Measurements from ENCODE around the gene SORCS1. TPM values are rescaled to one million over a fixed set of nuclear protein-coding genes. Genes with fewer than 3 reads are reported as not detected.

The SORCS1 gene
- polyA plus RNA-seq, 6 donors from 2014 or later = not detected

DNA sequence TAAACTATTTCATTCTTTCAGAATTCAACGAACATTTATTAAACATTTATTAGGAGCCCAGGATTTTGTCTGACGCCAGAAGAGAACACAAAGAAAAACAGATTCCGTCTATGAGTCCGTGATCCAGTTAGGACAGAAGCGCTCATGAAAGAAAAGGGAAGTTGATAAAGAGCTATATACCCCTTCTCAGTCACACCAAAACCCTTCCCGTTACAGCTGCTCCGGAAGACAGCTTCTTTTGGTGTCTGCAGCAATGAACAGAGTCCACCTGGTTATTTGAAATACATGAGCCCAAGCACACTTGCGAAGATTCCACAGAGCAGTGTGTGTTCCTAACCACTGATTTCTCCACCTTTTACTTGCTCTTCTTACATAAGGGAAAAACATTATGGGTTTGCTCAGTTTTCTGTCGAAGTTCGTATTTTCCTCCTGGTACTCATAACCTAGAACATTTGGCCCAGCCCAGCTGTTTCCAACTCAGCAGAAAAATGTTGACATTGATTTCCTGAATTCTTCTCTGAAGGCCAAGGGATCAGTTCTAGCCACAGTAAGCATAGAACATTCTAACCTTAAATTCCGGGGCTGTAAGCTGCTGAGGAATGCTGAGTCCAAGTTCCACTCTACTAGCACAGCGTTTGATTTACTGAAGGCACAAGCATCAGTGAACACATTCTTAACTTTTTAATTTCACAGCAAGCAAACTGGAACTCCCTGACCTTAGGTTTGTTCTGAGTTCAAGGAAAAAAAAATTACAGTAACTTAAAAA lies 206.5 kb downstream of the SORCS1 start:
- peak overlapping the region in 1 of 6 donors; percentile 13 for H3K27ac Mint-ChIP-seq

DNA sequence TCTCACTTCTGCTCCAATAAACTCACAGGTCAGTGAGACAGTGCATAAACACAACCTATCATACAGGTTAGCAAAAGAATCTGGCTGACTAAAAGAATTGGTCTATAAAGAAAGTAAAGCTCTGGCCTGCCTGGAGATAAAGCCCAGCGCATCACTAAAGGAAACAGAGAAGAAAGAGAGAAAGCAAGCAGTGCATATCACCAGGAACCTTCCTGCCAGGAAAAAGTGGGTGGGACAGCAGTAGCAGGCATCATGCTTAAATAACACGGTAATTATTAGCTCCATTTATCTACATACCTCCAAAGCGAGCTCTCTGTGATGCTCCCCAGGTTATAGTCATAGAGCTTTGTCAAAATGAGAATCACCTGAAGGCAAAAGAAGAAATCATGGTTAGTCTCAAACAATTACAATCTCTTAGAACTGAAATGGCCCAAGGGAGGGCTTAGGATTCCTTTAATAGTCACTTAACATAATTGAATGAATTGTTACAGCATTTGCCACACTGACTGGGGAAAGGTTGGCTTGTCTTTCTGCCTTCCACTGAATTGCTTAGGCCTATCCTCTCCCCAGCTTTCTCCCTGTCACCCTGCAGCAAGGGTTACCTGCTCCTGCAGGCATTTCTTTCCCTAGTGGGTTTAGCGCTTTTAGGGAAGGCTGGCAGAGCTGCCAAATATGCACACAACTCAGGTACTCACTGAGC lies 208.1 kb downstream of the SORCS1 start:
- no peaks in the 10 kb centered on the region for H3K9me3 Mint-ChIP-seq
- no peaks in the 10 kb centered on the region for H3K36me3 Mint-ChIP-seq
- H3K27ac Mint-ChIP-seq = no peak overlapping the region
- H3K27me3 Mint-ChIP-seq = no peaks in the 10 kb centered on the region
- ATAC-seq (ENCODE audit: low read depth in 2 of 2) = no peak
- peaks cover 0 to 19% (median 7%) of the 10 kb centered on the region in 3 donors for H3K4me1 Mint-ChIP-seq
- no peak for DNase-seq
- H3K4me3 Mint-ChIP-seq = no peak overlapping the region

More for the DNA sequence above, 206.5 kb downstream of the SORCS1 start:
- Mint-ChIP-seq H3K9me3 (peaks cover 0 to 5% (median 0%) of the 10 kb centered on the region in 7 donors), H3K27me3 (no peaks in the 10 kb centered on the region), H3K36me3 (no peaks in the 10 kb centered on the region), H3K4me1 (peaks cover 0 to 19% (median 7%) of the 10 kb centered on the region in 3 donors), H3K4me3 (no peak overlapping the region)
- DNase-seq = no peak
- ATAC-seq (ENCODE audit: low read depth in 2 of 2) = peak; percentile 32 to 58

DNA sequence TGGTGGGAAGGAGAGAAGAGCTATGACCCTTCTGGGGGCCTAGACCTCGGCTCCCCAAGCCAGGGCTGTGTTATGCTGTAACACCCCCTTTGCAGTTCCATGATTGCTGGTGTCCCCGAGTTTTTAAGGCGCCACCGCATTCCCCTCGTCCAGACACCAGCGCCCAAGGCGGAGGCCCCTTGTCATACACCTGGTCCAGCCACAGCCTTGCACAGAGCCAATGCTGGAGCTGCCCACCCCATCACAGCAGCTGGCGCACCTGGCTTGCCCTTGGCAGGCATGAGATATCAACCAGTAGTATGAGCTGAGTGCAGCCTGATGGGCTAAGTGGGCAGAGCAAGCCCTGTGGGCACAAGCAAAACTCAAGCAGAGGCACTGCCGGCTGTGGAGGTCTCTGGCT lies 209.4 kb downstream of the SORCS1 start:
- DNase-seq (no peak), ATAC-seq (ENCODE audit: low read depth in 2 of 2) (no peak)
- no peak overlapping the region for H3K4me3 Mint-ChIP-seq
- H3K27ac Mint-ChIP-seq = no peak overlapping the region
- H3K4me1 Mint-ChIP-seq = peaks cover 0 to 19% (median 7%) of the 10 kb centered on the region in 3 donors
- no peaks in the 10 kb centered on the region for H3K36me3 Mint-ChIP-seq
- no peaks in the 10 kb centered on the region for H3K27me3 Mint-ChIP-seq
- H3K9me3 Mint-ChIP-seq = no peaks in the 10 kb centered on the region

- Mint-ChIP-seq H3K9me3 (no peaks in the 10 kb centered on the region), H3K27me3 (no peaks in the 10 kb centered on the region), H3K4me3 (no peak overlapping the region), H3K36me3 (no peaks in the 10 kb centered on the region), H3K4me1 (no peaks in the 10 kb centered on the region), H3K27ac (no peak overlapping the region)
- ATAC-seq (ENCODE audit: low read depth in 2 of 2) = no peak
- no peak for DNase-seq
Measured at GRCh38 chr10:106952033-106952432, 212.5 kb downstream of the SORCS1 start.

DNA sequence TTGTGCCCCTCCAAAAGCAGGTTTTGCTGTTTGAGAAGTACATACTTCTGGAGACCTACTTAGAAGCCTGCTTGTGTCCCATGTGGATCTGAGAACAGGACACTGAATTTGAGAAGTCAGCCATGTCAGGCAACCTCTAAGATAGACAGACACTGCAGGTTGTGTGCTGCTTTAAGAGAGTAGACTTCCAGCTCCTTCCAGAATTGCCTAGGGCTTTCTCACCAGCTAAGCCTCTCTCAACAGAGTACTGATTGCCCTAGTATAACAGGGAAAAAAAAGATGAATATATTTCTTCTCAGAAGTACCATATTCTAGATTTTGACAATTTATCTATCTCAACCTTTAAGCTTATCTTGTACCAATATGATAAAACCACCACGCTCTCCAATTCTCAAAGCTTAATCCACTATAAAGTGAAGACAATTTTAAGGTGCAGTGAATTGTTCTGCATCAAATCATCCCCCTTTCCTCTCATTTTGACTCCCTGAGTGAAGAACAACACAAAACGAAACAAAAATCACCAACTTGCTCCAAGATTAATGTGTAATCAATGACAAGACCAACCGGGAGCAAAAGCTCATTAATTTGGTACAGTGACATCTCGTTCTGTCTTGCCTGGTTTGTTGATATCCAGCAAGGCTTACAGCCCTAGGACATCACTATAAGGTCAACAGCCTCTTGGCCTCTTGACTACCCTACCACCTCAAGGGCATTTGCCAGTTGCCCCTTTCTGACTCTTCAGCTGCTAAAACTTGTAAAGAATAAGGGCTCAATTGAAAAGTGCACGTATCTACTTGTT lies 214.6 kb downstream of the SORCS1 start:
- H3K27me3 Mint-ChIP-seq = no peaks in the 10 kb centered on the region
- H3K9me3 Mint-ChIP-seq = no peaks in the 10 kb centered on the region
- H3K4me1 Mint-ChIP-seq = no peaks in the 10 kb centered on the region
- DNase-seq (no peak), ATAC-seq (ENCODE audit: low read depth in 2 of 2) (no peak)
- no peak overlapping the region for H3K4me3 Mint-ChIP-seq
- no peaks in the 10 kb centered on the region for H3K36me3 Mint-ChIP-seq
- no peak overlapping the region for H3K27ac Mint-ChIP-seq

DNA sequence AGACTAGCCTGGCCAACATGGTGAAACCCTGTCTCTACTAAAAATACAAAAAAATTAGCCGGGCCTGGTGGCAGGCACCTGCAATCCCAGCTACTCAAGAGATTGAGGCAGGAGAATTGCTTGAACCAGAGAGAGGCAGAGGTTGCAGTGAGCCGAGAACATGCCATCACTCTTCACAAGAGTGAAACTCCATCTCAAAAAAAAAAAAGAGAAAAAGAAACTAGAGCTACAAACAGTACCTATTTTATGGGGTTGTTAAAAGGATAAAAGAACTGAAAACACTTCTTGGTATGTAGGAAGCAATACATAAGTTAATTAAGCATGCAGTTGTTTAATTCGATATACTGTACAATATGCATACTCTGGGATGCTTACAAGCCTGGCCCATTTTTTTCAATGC lies 216.9 kb downstream of the SORCS1 start:
- Mint-ChIP-seq H3K9me3 (no peaks in the 10 kb centered on the region), H3K27ac (no peak overlapping the region), H3K4me3 (no peak overlapping the region), H3K4me1 (no peaks in the 10 kb centered on the region), H3K36me3 (no peaks in the 10 kb centered on the region), H3K27me3 (no peaks in the 10 kb centered on the region)
- no peak for DNase-seq
- no peak for ATAC-seq (ENCODE audit: low read depth in 2 of 2)

DNA sequence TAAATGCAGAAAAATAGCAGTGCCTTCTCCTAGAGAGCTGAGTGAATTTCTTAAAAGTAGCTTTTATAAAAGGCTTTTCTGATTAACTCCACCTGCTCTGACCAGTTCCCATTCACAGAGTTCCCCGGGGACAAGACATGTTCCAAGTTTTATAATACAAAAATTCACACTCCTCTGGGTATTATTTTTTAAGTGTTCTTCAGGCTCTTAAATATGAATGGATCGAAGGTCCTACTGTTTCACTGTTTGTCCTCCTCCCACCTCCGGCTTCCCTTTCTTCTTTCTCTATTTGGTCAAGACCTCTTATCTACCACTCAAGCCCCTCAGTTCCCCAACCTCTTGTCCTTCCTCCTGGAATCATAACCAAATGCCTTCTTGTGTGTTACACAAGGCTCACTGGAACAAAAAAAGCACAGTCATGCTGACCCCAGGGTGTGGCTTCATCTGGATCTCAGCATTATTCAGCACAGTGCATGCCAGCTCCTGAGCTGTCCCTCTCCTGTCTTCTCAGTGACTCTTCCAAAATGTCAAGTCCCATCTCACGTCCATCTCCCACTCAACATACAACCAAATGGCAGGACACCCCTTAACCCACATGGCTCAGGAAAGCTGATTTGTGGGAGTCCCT lies 222.4 kb downstream of the SORCS1 start:
- H3K9me3 Mint-ChIP-seq = peaks cover 0 to 3% (median 0%) of the 10 kb centered on the region in 7 donors
- no peaks in the 10 kb centered on the region for H3K36me3 Mint-ChIP-seq
- ATAC-seq (ENCODE audit: low read depth in 2 of 2) (no peak), DNase-seq (no peak)
- no peak overlapping the region for H3K4me3 Mint-ChIP-seq
- peaks cover 0 to 3% (median 0%) of the 10 kb centered on the region in 3 donors for H3K4me1 Mint-ChIP-seq
- H3K27me3 Mint-ChIP-seq = no peaks in the 10 kb centered on the region
- no peak overlapping the region for H3K27ac Mint-ChIP-seq

GRCh38 chr10:106941297-106942034 lies 223.0 kb downstream of the SORCS1 start:
- Mint-ChIP-seq H3K4me3 (no peak overlapping the region), H3K27me3 (no peaks in the 10 kb centered on the region), H3K36me3 (no peaks in the 10 kb centered on the region), H3K9me3 (peaks cover 0 to 8% (median 0%) of the 10 kb centered on the region in 7 donors), H3K27ac (no peak overlapping the region), H3K4me1 (peaks cover 0 to 5% (median 5%) of the 10 kb centered on the region in 3 donors)
- no peak for ATAC-seq (ENCODE audit: low read depth in 2 of 2)
- no peak for DNase-seq

DNA sequence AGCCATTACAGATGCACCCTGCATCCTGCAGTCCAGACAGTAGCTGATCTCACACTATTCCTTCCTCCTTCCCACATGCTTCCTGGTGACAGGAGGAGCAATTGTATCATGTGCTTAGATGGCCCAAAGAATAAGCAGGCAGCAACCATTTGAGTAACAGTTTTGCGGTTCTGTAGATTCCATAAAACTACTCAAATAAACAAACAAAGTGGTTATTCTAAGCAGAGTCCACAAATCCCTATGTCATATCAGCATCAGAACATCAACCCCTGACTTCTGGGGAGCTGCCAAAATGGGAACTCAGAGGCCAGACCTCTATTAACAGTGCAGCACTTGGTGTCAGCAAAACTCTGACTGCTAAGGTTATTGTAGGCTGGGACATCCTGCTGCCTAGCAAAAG lies 226.0 kb downstream of the SORCS1 start:
- Mint-ChIP-seq H3K27ac (no peak overlapping the region), H3K4me3 (no peak overlapping the region), H3K36me3 (no peaks in the 10 kb centered on the region), H3K27me3 (no peaks in the 10 kb centered on the region), H3K9me3 (peaks cover 0 to 12% (median 0%) of the 10 kb centered on the region in 7 donors), H3K4me1 (peaks cover 7 to 18% (median 13%) of the 10 kb centered on the region in 3 donors)
- DNase-seq (no peak), ATAC-seq (ENCODE audit: low read depth in 2 of 2) (no peak)

GRCh38 chr10:106935978-106936451 lies 228.5 kb downstream of the SORCS1 start:
- Mint-ChIP-seq H3K27ac (peak overlapping the region in 1 of 6 donors; percentile 10), H3K27me3 (no peaks in the 10 kb centered on the region), H3K4me3 (no peak overlapping the region), H3K36me3 (no peaks in the 10 kb centered on the region), H3K9me3 (peaks cover 0 to 12% (median 0%) of the 10 kb centered on the region in 7 donors), H3K4me1 (peaks cover 7 to 18% (median 13%) of the 10 kb centered on the region in 3 donors)
- peak; percentile 4 for DNase-seq
- ATAC-seq (ENCODE audit: low read depth in 2 of 2) = no peak

DNA sequence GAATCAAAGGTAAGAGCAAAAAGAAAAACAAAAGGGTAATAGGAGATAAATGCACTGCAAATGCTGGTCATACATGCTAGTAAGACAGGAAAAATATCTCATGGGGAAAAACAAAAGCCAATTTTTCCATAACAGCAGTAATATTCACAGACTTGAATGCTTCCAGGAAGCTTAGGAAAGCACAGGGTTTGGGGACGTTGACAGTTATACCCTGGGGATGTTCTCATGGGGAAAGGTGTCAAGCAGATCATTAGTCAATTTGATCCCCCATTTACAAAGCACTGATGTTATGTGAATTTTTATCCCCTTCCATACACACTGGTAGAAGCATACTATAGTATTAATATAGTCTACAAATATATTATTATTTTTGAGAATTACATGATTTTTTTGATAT lies 232.7 kb downstream of the SORCS1 start:
- H3K27ac Mint-ChIP-seq = no peak overlapping the region
- no peak for DNase-seq
- H3K4me3 Mint-ChIP-seq = no peak overlapping the region
- no peak for ATAC-seq (ENCODE audit: low read depth in 2 of 2)
- no peaks in the 10 kb centered on the region for H3K27me3 Mint-ChIP-seq
- H3K9me3 Mint-ChIP-seq = peaks cover 0 to 8% (median 0%) of the 10 kb centered on the region in 7 donors
- peaks cover 7 to 15% (median 12%) of the 10 kb centered on the region in 3 donors for H3K4me1 Mint-ChIP-seq
- H3K36me3 Mint-ChIP-seq = no peaks in the 10 kb centered on the region

DNA sequence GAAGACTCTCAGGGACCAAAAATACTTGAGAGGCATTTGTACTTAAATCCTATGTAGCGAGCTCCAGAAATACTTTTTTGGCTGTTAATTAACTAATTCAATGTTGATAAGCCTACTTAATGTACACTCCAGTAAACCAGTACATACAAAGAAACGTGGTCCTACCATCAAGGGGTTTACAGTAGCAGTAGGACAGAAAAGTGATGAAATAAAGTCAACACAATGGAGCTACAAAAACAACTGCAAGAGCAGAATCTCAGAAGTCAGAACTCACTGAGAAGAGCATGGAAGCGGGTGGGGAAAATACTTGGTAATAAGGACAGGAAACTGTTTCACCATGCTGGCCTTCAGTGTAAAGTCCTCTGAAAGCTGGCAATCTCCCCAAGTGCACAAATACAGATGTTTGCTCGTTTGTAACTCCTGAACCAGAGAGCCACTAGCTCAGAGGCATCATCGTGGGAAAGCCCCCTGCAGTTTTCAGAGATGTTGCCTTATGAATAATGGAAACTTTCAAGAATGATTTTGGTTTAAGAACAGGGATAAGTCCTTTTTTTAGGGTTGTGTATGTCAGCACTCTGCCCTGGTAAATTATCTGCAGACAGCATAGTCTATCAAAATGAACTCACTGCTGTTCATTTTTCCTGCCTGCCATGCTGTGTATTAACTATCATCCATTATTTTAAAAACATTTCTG lies 233.2 kb downstream of the SORCS1 start:
- Mint-ChIP-seq H3K9me3 (peaks cover 0 to 2% (median 0%) of the 10 kb centered on the region in 7 donors), H3K36me3 (no peaks in the 10 kb centered on the region), H3K4me1 (peaks cover 5 to 11% (median 7%) of the 10 kb centered on the region in 3 donors), H3K27ac (no peak overlapping the region), H3K27me3 (no peaks in the 10 kb centered on the region), H3K4me3 (no peak overlapping the region)
- no peak for ATAC-seq (ENCODE audit: low read depth in 2 of 2)
- DNase-seq = no peak

Measured in naive B cell (primary cell).